SK-N-SH (cell line): ENCODE results near the gene ARHGEF28.

ENCODE experiments used
- EZH2phosphoT487 ChIP-seq: fragments of 200-600 bp; sonication (generic); IDR thresholded peaks from 2 replicates; pipeline ENCODE4 v1.6.1; 2017; ENCODE audit warnings: low read depth, mixed run types, mild to moderate bottlenecking, antibody characterized with exemption, moderate library complexity, borderline replicate concordance
- NFIC ChIP-seq: IDR thresholded peaks from 2 replicates; pipeline ENCODE4 v1.4.0; 2012; ENCODE audit warnings: borderline replicate concordance
- YY1 ChIP-seq: IDR thresholded peaks from 2 replicates; pipeline ENCODE4 v1.4.0; 2012; ENCODE audit warnings: low read depth, mild to moderate bottlenecking
- TF ChIP-seq, protein P1 (sequence below): IDR thresholded peaks from 2 replicates; pipeline ENCODE4; 2012

DNA sequence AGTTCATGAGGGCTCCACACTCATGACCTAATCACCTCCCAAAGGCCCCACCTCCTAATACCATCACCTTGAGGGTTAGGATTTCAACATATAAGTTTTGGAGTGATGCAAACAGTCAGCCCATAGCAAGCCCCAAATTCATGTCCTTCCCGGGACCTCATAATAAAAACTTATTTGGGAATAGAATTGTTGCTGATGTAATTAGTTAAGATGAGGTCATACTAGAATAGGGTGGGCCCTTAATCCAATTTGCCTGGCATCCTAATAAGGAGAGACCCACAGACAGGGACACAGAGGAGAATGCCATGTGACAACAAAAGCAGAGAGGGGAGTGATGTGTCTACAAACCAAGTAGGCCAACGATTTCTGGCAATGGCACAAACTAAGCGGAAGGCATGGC, 347.1 kb downstream of the ARHGEF28 start:
- no peak for TF ChIP-seq YY1
- TF ChIP-seq EZH2phosphoT487, result no peak
- TF ChIP-seq NFIC, result no peak
- TF ChIP-seq, protein P1, sequence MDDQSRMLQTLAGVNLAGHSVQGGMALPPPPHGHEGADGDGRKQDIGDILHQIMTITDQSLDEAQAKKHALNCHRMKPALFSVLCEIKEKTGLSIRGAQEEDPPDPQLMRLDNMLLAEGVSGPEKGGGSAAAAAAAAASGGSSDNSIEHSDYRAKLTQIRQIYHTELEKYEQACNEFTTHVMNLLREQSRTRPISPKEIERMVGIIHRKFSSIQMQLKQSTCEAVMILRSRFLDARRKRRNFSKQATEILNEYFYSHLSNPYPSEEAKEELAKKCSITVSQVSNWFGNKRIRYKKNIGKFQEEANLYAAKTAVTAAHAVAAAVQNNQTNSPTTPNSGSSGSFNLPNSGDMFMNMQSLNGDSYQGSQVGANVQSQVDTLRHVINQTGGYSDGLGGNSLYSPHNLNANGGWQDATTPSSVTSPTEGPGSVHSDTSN, result no peak
